ENCODE results near the gene TPR.

The TPR gene

DNA sequence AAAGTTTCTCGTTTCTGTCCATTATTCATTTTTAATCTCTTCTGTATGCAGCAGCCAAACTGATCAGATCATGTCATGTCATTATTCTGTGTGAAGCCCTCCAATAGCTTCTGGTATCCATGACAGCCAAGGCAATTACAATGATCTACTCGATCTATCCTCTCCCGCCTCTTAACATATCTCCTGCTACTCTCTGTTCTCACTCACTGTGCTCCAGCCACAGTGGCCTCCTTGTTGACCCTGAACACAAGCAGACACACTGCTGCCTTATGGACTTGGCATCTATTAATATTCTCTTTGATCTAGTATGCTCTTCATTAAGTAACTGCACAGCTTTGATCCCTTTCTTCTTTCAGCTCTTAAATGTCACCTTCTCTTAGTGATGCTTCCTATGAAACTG lies 59.5 kb downstream of the TPR start:
- POLR2A ChIA-PET: no interaction called here
- CTCF ChIA-PET: interaction anchor here (0.8 to 3.1 kb wide), 5 partner anchors 9 to 24 kb away, joined by 3 to 9 read pairs (median 6); no protein-coding TSS in a partner anchor

DNA sequence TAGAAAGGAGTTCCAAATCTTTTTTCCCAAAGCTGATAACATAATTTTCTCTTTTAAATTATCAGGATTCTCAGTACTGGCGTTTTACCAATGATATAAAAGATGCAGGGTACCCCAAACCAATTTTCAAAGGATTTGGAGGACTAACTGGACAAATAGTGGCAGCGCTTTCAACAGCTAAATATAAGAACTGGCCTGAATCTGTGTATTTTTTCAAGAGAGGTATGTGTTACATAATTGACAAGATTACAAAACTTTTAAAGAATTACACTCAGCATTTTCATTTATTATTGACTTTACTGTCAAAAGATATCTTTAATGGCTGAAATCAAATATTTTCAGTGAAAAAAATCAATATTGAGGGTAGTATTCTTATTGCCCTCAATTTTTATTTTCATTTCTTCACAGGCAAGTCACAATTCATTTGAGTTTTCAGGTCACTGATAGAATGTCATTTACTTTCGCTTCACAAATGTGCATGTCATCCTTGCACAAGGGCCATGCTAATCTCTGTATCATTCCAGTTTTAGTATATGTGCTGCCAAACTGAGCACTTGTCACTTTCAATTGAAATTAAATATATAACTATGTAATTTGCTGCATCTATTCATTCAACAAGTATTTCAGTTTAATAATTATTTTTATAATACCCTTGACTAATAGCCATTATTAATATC lies 63.5 kb downstream of the TPR start:
- no peak overlapping the region for H3K4me3 ChIP-seq (ENCODE audit: low read depth, low read length)
- TF ChIP-seq, protein P1, sequence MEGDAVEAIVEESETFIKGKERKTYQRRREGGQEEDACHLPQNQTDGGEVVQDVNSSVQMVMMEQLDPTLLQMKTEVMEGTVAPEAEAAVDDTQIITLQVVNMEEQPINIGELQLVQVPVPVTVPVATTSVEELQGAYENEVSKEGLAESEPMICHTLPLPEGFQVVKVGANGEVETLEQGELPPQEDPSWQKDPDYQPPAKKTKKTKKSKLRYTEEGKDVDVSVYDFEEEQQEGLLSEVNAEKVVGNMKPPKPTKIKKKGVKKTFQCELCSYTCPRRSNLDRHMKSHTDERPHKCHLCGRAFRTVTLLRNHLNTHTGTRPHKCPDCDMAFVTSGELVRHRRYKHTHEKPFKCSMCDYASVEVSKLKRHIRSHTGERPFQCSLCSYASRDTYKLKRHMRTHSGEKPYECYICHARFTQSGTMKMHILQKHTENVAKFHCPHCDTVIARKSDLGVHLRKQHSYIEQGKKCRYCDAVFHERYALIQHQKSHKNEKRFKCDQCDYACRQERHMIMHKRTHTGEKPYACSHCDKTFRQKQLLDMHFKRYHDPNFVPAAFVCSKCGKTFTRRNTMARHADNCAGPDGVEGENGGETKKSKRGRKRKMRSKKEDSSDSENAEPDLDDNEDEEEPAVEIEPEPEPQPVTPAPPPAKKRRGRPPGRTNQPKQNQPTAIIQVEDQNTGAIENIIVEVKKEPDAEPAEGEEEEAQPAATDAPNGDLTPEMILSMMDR (IDR thresholded peaks at IDR 0.05; ENCODE audit: insufficient read depth, low read length, missing control alignments): no peak
- POLR2A ChIA-PET: no interaction called here
- CTCF ChIA-PET: no interaction called here
- DNase-seq (ENCODE audit: low read depth, low spot score): no peak

More for the DNA sequence above, 59.5 kb downstream of the TPR start:
- DNase-seq (ENCODE audit: low read depth, low spot score): no peak
- H3K4me3 ChIP-seq (ENCODE audit: low read depth, low read length): no peak overlapping the region
- TF ChIP-seq, protein P1 (IDR thresholded peaks at IDR 0.05; ENCODE audit: insufficient read depth, low read length, missing control alignments): no peak

DNA sequence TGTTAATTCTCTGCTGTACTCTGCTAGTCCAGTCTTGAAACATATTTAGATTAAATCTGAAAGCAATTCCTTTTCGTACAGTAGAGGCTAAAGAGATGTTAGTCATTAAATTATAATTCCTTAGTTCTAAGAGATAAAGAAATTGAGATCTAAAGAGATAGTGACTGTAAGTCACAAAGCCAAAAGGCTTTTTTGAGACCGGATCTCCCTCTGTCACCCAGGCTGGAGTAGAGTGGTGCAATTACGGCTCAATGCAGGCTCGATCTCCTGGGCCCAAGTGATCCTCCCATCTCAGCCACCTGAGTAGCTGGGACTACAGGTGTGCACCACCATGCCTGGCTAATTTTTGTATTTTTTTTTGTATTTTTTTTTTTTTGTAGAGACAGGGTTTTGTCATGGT lies 64.7 kb downstream of the TPR start:
- TF ChIP-seq, protein P1 (IDR thresholded peaks at IDR 0.05; ENCODE audit: insufficient read depth, low read length, missing control alignments): no peak
- ChIA-PET POLR2A (no interaction called here), CTCF (no interaction called here)
- DNase-seq (ENCODE audit: low read depth, low spot score): no peak
- no peak overlapping the region for H3K4me3 ChIP-seq (ENCODE audit: low read depth, low read length)

DNA sequence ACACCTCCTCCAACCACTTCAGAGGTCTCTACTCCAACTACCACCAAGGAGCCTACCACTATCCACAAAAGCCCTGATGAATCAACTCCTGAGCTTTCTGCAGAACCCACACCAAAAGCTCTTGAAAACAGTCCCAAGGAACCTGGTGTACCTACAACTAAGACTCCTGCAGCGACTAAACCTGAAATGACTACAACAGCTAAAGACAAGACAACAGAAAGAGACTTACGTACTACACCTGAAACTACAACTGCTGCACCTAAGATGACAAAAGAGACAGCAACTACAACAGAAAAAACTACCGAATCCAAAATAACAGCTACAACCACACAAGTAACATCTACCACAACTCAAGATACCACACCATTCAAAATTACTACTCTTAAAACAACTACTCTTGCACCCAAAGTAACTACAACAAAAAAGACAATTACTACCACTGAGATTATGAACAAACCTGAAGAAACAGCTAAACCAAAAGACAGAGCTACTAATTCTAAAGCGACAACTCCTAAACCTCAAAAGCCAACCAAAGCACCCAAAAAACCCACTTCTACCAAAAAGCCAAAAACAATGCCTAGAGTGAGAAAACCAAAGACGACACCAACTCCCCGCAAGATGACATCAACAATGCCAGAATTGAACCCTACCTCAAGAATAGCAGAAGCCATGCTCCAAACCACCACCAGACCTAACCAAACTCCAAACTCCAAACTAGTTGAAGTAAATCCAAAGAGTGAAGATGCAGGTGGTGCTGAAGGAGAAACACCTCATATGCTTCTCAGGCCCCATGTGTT lies 66.6 kb downstream of the TPR start:
- H3K4me3 ChIP-seq (ENCODE audit: low read depth, low read length): no peak overlapping the region
- ChIA-PET CTCF (interaction anchor here (0.9 to 1.7 kb wide), 2 partner anchors 17 to 67 kb away, joined by 3 to 6 read pairs; partner anchors contain the start of genes ODR4 and TPR), POLR2A (no interaction called here)
- TF ChIP-seq, protein P1 (IDR thresholded peaks at IDR 0.05; ENCODE audit: insufficient read depth, low read length, missing control alignments): no peak
- no peak for DNase-seq (ENCODE audit: low read depth, low spot score)

DNA sequence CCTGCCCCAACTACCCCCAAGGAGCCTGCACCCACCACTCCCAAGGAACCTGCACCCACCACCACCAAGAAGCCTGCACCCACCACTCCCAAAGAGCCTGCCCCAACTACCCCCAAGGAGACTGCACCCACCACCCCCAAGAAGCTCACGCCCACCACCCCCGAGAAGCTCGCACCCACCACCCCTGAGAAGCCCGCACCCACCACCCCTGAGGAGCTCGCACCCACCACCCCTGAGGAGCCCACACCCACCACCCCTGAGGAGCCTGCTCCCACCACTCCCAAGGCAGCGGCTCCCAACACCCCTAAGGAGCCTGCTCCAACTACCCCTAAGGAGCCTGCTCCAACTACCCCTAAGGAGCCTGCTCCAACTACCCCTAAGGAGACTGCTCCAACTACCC lies 67.6 kb downstream of the TPR start:
- TF ChIP-seq, protein P1 (IDR thresholded peaks at IDR 0.05; ENCODE audit: insufficient read depth, low read length, missing control alignments): no peak
- ChIA-PET CTCF (no interaction called here), POLR2A (no interaction called here)

DNA sequence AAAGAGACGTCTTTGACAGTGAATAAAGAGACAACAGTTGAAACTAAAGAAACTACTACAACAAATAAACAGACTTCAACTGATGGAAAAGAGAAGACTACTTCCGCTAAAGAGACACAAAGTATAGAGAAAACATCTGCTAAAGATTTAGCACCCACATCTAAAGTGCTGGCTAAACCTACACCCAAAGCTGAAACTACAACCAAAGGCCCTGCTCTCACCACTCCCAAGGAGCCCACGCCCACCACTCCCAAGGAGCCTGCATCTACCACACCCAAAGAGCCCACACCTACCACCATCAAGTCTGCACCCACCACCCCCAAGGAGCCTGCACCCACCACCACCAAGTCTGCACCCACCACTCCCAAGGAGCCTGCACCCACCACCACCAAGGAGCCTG lies 68.5 kb downstream of the TPR start:
- no peak overlapping the region for H3K4me3 ChIP-seq (ENCODE audit: low read depth, low read length)
- TF ChIP-seq, protein P1 (IDR thresholded peaks at IDR 0.05; ENCODE audit: insufficient read depth, low read length, missing control alignments): no peak
- POLR2A ChIA-PET: no interaction called here
- CTCF ChIA-PET: interaction anchor here (0.8 to 1.0 kb wide), 2 partner anchors 10 to 15 kb away, joined by 3 read pairs; no protein-coding TSS in a partner anchor
- DNase-seq (ENCODE audit: low read depth, low spot score): no peak

More for the DNA sequence above, 67.6 kb downstream of the TPR start:
- DNase-seq (ENCODE audit: low read depth, low spot score): no peak
- no peak overlapping the region for H3K4me3 ChIP-seq (ENCODE audit: low read depth, low read length)
